Fibroblast of mammary gland (primary cell): ENCODE results near the gene TXNDC11.

ENCODE experiments used
- DNase-seq: peaks from one replicate; pipeline ENCODE4 v3.0.0-alpha.2; 2010; ENCODE audit warnings: low read depth
- H3K4me3 ChIP-seq: 2 replicates; pipeline ENCODE4 v1.5.1; 2011; ENCODE audit warnings: low read depth, mild to moderate bottlenecking, low read length, moderate library complexity; ENCODE audit not compliant: control insufficient read depth
- TF ChIP-seq, protein P1 (sequence below): conservative IDR thresholded peaks from 2 replicates; pipeline ENCODE4 v1.5.1; 2011; ENCODE audit warnings: low read depth, low read length, inconsistent platforms; ENCODE audit not compliant: control insufficient read depth, insufficient read depth

Gene TXNDC11

DNA sequence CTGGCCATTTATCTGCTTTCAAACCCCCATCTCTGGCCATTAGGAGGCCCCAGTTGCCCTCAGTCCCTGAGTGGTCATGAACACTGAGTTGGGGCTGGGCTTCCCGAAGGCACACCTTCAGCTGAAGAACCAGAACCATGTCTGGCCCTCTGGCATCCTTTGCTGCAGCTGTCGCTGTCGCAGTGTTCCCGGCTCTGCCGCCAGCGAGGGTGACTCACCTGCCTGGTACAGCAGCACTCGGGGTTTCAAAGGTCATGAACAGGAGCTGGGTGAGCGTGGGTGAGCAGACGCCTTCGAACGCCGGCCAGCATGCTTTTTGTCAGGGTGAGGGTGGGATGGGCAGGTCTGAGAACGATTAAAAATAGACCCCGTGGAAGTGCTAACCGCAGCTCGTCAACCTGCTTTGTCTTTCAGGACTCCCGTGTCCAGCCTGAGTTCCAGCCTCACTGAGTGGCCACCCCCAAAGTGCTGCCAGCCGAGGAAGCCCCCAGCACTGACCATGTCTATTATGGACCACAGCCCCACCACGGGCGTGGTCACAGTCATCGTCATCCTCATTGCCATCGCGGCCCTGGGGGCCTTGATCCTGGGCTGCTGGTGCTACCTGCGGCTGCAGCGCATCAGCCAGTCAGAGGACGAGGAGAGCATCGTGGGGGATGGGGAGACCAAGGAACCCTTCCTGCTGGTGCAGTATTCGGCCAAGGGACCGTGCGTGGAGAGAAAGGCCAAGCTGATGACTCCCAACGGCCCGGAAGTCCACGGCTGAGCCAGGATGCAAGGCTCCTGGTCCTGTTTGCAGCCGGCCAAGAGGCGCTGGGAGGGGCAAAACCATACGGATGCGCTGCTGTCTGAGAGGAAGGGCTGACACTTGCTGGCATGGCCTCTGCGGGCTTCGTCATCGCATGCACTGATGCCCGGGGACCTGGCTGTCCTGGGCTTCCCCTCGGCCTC is 66.8 kb downstream of the TXNDC11 start:
- H3K4me3 ChIP-seq, result no peak overlapping the region
- peak; percentile 12 for DNase-seq
- TF ChIP-seq, protein P1, sequence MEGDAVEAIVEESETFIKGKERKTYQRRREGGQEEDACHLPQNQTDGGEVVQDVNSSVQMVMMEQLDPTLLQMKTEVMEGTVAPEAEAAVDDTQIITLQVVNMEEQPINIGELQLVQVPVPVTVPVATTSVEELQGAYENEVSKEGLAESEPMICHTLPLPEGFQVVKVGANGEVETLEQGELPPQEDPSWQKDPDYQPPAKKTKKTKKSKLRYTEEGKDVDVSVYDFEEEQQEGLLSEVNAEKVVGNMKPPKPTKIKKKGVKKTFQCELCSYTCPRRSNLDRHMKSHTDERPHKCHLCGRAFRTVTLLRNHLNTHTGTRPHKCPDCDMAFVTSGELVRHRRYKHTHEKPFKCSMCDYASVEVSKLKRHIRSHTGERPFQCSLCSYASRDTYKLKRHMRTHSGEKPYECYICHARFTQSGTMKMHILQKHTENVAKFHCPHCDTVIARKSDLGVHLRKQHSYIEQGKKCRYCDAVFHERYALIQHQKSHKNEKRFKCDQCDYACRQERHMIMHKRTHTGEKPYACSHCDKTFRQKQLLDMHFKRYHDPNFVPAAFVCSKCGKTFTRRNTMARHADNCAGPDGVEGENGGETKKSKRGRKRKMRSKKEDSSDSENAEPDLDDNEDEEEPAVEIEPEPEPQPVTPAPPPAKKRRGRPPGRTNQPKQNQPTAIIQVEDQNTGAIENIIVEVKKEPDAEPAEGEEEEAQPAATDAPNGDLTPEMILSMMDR, result no peak

DNA sequence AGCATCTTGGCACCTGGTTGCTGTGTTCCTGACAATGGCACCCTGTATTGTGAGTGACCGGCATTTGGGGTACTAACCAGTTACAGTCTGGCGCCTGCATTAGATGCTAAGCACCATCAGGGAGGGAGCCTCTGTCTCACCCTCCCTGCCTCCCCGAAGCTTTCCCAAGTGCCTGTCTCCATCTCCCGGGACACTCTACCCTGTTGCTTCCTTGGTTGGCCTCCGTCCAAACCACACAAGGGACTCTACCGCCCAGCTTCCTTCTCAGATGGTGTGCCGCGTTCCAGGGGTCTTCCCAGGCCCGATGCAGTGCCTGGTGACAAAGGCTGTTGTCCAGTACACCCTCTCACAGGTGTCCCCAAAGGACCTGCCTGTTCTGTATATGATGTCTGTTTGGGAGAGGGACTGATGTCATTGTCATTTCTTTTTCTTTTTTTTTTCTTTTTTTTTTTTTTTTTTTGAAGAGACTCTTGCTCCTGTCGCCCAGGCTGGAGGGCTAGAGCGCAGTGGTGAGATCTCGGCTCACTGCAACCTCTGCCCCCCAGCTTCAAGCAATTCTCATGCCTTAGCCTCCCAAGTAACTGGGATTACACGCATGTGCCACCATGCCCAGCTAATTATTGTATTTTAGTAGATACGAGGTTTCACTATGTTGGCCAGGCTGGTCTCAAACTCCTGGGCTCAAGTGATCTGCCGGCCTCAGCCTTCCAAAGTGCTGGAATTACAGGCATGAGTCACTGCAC is 67.7 kb downstream of the TXNDC11 start:
- peak; percentile 22 for DNase-seq
- TF ChIP-seq, protein P1, result no peak
- H3K4me3 ChIP-seq, result no peak overlapping the region

GRCh38 chr16:11674001-11674817 is 68.4 kb downstream of the TXNDC11 start:
- DNase-seq, result no peak
- TF ChIP-seq, protein P1, result no peak
- no peak overlapping the region for H3K4me3 ChIP-seq

DNA sequence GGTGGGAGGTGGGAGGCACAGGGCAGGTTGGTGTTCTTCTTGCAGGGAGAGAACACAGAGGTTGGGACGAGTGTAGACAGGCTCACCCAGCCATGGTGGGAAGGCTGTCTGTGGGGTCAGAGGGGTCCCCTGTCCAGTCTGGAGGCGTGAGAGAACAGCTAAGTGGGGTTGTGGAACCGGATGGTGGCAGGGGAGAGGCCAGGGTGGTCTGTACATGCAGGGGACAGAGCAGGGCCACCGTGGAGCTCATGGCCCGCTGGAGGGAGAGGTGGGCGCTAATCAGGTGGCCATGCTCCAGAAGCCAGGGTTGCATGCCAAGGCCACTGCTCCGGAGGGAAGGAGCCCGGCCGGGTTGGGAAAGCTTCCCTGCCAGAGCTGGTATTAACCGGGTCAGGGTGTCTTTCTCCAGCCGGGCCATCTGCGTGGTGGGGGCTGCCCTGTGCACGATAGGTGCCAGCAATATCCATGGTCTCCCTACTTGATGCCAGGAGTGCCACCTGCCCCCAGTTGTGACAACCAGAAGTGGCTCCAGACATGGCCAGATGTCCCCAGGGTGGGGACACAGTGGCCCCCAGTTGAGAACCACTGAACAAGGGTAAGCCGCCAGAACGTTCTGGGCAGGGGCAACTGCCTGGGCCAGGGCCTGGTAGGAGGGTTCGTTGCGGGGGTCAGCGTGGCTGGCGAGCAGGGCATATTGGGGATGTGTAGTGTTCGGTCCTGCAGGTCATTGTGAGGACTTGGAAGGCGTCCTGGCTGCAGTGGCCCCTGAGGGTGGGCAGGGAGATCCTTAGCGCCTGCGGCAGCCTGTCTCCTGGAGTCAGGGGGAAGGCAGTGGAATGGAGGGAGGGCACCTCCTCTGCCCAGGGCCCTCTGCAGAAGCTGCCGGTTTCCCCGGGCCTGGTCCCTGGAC is 69.3 kb downstream of the TXNDC11 start:
- DNase-seq, result no peak
- TF ChIP-seq, protein P1, result no peak
- H3K4me3 ChIP-seq, result no peak overlapping the region

DNA sequence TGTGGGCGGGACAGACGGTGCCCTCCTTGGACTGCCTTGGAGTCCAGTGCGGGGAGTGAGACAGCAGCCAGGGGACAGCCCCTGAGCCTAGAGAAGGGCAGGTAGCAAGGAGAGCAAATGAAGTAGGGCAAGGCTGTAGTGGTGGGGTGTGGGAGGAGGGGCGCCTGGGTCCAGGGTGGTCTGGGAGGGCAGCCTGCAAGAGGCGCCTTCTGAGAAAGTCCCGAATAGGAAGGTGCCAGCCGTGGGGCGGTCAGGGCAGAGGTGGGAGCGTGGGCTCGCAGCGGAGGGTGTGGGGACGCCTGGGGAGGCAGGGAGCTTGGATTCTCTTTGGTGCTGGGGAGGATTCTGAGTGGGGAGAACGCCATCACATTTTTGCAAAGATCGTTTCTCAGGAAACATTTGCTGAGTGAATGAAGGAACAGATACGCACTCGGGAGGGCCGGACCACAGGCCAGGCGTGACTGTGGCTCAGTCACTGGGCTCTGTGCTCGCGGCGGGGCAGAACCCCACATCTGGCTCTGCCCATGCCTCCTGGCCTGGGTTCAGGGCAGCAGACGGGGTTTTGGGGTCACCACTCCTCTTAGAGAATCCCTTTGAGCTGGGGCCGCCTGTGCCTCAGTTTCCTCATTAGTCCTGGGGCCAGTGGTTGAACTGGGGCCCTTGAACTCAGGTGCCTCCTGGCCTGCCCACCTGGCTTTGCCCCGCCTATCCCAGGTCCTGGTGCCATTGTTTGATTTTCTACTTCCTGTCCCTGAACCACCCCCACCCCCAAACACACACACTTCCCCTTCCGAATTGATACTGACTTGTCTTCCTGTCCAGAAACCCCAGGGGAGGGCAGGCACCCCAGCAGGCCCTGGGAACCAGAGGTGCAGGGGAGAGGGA is 70.2 kb downstream of the TXNDC11 start:
- DNase-seq, result no peak
- TF ChIP-seq, protein P1, result no peak
- no peak overlapping the region for H3K4me3 ChIP-seq
